ENCODE results near the gene FHL5. TPM values are rescaled to one million over a fixed set of nuclear protein-coding genes. Genes with fewer than 3 reads are reported as not detected.

Gene FHL5
- total RNA-seq, 1 experiment from 2014 or later: not detected

GRCh38 chr6:96532399-96532798 is 30.5 kb upstream of the FHL5 start:
- no peak overlapping the region for H3K14ac ChIP-seq (ENCODE audit: insufficient read depth, low read length)
- Mint-ChIP-seq H3K4me3 (no peak overlapping the region), H3K27me3 (ENCODE audit: low read depth) (no peaks in the 10 kb centered on the region), H3K36me3 (ENCODE audit: insufficient read depth in 1 of 3, low read depth in 3 of 3) (peaks cover 26 to 51% (median 50%) of the 10 kb centered on the region in 3 experiments; a peak in 6 of 7 replicates), H3K27ac (no peak overlapping the region), H3K4me1 (no peaks in the 10 kb centered on the region), H3K9me3 (no peaks in the 10 kb centered on the region)
- no peak overlapping the region for H2BK12ac ChIP-seq (ENCODE audit: insufficient read length, low read depth, low read length)
- no peak for DNase-seq
- no peak overlapping the region for H2BK20ac ChIP-seq (ENCODE audit: low read depth, low read length, poor library complexity, severe bottlenecking)
- H3K4ac ChIP-seq (ENCODE audit: low read depth, low read length): no peak overlapping the region
- no peak overlapping the region for H3T11ph ChIP-seq (ENCODE audit: low read length)
- H3K79me1 ChIP-seq (ENCODE audit: insufficient read depth, low read depth, low read length, poor library complexity, severe bottlenecking): no peaks in the 10 kb centered on the region
- no peak overlapping the region for H2BK5ac ChIP-seq (ENCODE audit: insufficient read length, low read length)
- H3K18ac ChIP-seq (ENCODE audit: insufficient read length, low read depth, low read length): no peak overlapping the region
- no peak overlapping the region for H3K27ac ChIP-seq (ENCODE audit: insufficient read length, low read depth, low read length)
- no peak overlapping the region for H3K56ac ChIP-seq (ENCODE audit: insufficient read length, low read depth, low read length)
- no peak overlapping the region for H2AFZ ChIP-seq (ENCODE audit: low read length)
- H3K79me2 ChIP-seq (ENCODE audit: insufficient read depth, low read length): no peaks in the 10 kb centered on the region
- no peaks in the 10 kb centered on the region for H3K23me2 ChIP-seq (ENCODE audit: insufficient read length, low read depth, low read length, poor library complexity, severe bottlenecking)
- TF ChIP-seq CTCF (conservative IDR thresholded peaks at IDR 0.05): no peak
- no peaks in the 10 kb centered on the region for H4K20me1 ChIP-seq (ENCODE audit: control insufficient read depth, insufficient read depth, insufficient read length)
- H4K91ac ChIP-seq (ENCODE audit: insufficient read length, low read depth, low read length): no peak overlapping the region
- H3K9ac ChIP-seq (ENCODE audit: extremely low read depth, insufficient read length, low read length): no peak overlapping the region
- WGBS (ENCODE audit: extremely low coverage, insufficient read length, low lambda C conversion rate): no CpG with 5 or more reads among the region's 1 CpG
- no peaks in the 10 kb centered on the region for H3K4me1 ChIP-seq (ENCODE audit: insufficient read depth, low read length)
- no peak overlapping the region for H4K8ac ChIP-seq (replicated peaks; ENCODE audit: insufficient read length, low read depth, low read length)
- H3K23ac ChIP-seq (ENCODE audit: insufficient read length, low read depth, low read length): no peak overlapping the region
- no peak overlapping the region for H4K5ac ChIP-seq (ENCODE audit: insufficient read length, low read depth, low read length)
- H2AK5ac ChIP-seq (ENCODE audit: insufficient read length, low read length): no peak overlapping the region
- H3K9me3 ChIP-seq (ENCODE audit: control insufficient read depth, low read depth, low read length): no peaks in the 10 kb centered on the region
- no peak overlapping the region for H2BK120ac ChIP-seq (ENCODE audit: low read depth, low read length, poor library complexity, severe bottlenecking)
- H3K27me3 ChIP-seq (ENCODE audit: insufficient read depth, low read length): no peaks in the 10 kb centered on the region
- no peak overlapping the region for H2BK15ac ChIP-seq (ENCODE audit: low read depth, low read length)
- no peak overlapping the region for H3K4me2 ChIP-seq (ENCODE audit: insufficient read depth, insufficient read length, low read length)

Data from H9 (cell line).